Epithelial cell of esophagus (primary cell): ENCODE measurements around the gene PAN2.
"Not testable (repeated sequence)": the region's sequence is repeated elsewhere in the genome, so short reads cannot be mapped to it uniquely, and the experiment has no call there.

Experiments
- DNase-seq: peaks from one replicate; pipeline ENCODE4 v3.0.0; 2010; ENCODE audit warnings: low read depth
- H3K4me3 ChIP-seq: 2 replicates; pipeline ENCODE4 v1.5.1; 2011; ENCODE audit warnings: mild to moderate bottlenecking, low read length, control low read depth
- CTCF ChIP-seq: IDR thresholded peaks from 2 replicates; pipeline ENCODE4 v1.5.1; 2011; ENCODE audit warnings: low read depth, mild to moderate bottlenecking, low read length, control low read depth, inconsistent platforms; ENCODE audit not compliant: insufficient read depth; ENCODE audit errors: missing control alignments

Gene PAN2

GRCh38 chr12:56351325-56351724 lies 17.5 kb upstream of the PAN2 start:
- DNase-seq: no peak
- TF ChIP-seq CTCF: no peak
- no peak overlapping the region for H3K4me3 ChIP-seq

GRCh38 chr12:56350662-56351061 lies 16.9 kb upstream of the PAN2 start:
- DNase-seq: peak; percentile 34
- no peak for TF ChIP-seq CTCF
- no peak overlapping the region for H3K4me3 ChIP-seq

- no peak for TF ChIP-seq CTCF
- no peak overlapping the region for H3K4me3 ChIP-seq
- DNase-seq: no peak
These were observed 15.0 kb upstream of the PAN2 start for GRCh38 chr12:56348776-56349175.

- not testable (repeated sequence) for H3K4me3 ChIP-seq, DNase-seq
These were observed 13.5 kb upstream of the PAN2 start for GRCh38 chr12:56347255-56347654.

- DNase-seq: peak; percentile 22
- no peak overlapping the region for H3K4me3 ChIP-seq
- no peak for TF ChIP-seq CTCF
These were observed 12.9 kb upstream of the PAN2 start for GRCh38 chr12:56346675-56347074.

GRCh38 chr12:56342290-56342689 lies 8.5 kb upstream of the PAN2 start:
- not testable (repeated sequence) for DNase-seq

GRCh38 chr12:56341616-56342015 lies 7.8 kb upstream of the PAN2 start:
- H3K4me3 ChIP-seq: no peak overlapping the region
- no peak for TF ChIP-seq CTCF
- no peak for DNase-seq

More at GRCh38 chr12:56342290-56342689, 8.5 kb upstream of the PAN2 start:
- H3K4me3 ChIP-seq: not testable (repeated sequence)

GRCh38 chr12:56339158-56339422 lies 5.3 kb upstream of the PAN2 start:
- H3K4me3 ChIP-seq: no peak overlapping the region
- no peak for DNase-seq
- TF ChIP-seq CTCF: no peak
